ENCODE data around the gene NUDT14. TPM values are rescaled to one million over a fixed set of nuclear protein-coding genes. Genes with fewer than 3 reads are reported as not detected.

Gene NUDT14
- total RNA-seq, 1 experiment from 2014 or later = 37.0 TPM

DNA sequence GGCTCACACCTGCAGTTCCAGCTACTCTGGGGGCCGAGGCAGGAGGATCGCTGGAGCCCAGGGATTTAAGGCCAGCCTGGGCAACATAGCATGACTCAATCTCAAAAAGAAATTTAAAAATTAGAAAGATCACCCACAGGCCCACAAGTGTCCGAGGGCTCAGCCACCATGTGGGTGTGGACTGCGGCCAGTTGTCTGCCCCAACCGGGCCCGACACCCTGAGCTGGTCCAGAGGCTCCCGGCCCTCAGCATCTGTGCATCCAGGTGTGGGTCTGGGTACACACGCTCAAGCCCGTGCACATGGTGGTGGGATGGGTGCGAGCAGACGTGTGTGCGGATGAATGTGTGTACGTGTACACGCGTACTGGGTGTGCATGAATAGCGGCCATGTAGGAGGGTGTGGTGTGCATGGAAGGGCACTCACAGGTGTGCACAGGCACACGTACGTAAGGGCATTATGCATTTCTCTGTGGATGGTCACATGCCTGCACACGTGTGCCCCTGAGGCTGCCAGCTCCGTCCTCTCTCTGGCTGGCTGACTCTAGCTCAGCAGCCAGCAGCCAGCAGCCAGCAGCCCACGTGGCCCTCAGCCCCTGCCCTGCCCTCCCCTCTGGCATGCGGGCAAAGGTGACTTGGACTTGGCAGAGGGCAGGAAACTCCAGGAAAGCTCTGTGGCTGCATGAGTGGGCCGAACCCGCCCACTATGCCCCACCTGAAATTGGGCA is 23.3 kb upstream of the NUDT14 start:
- Histone ChIP-seq H3K4me3 (no peak overlapping the region), H3K4me1 (replicated peaks; ENCODE audit: insufficient read depth) (peaks cover 17% of the 10 kb centered on the region), H3K36me3 (ENCODE audit: low read depth) (no peaks in the 10 kb centered on the region), H4K20me1 (ENCODE audit: insufficient read depth) (no peaks in the 10 kb centered on the region; the same call in 1 of the 2 replicates), H3K9me2 (ENCODE audit: insufficient read depth) (no peaks in the 10 kb centered on the region), H3K27ac (no peak overlapping the region), H3K9me3 (ENCODE audit: insufficient read depth, low read depth) (no peaks in the 10 kb centered on the region), H3K4me2 (peak overlapping the region; percentile 25; the same call in 1 of the 2 replicates), H3K27me3 (ENCODE audit: insufficient read depth, low read depth) (no peaks in the 10 kb centered on the region), H3K79me2 (ENCODE audit: low read depth) (no peaks in the 10 kb centered on the region), H2AFZ (no peak overlapping the region), H3F3A (ENCODE audit: insufficient read depth, low read depth) (0 out of 2 replicates have a peak, but pooled peaks cover 6% of the 10 kb centered on the region)
- ChIA-PET POLR2A (ENCODE audit: unreplicated experiment) (interaction anchor here (0.6 kb wide), 1 partner anchor 44 kb away, joined by 4 read pairs; the partner anchor contains the start of gene BTBD6), CTCF (no interaction called here)
- intact Hi-C loops (cut with micrococcal nuclease; ENCODE audit: unreplicated experiment) = loop anchor here (2.0 to 5.0 kb wide), 3 partner anchors 148 to 278 kb away; no protein-coding TSS in a partner anchor
- TF ChIP-seq, protein P1, sequence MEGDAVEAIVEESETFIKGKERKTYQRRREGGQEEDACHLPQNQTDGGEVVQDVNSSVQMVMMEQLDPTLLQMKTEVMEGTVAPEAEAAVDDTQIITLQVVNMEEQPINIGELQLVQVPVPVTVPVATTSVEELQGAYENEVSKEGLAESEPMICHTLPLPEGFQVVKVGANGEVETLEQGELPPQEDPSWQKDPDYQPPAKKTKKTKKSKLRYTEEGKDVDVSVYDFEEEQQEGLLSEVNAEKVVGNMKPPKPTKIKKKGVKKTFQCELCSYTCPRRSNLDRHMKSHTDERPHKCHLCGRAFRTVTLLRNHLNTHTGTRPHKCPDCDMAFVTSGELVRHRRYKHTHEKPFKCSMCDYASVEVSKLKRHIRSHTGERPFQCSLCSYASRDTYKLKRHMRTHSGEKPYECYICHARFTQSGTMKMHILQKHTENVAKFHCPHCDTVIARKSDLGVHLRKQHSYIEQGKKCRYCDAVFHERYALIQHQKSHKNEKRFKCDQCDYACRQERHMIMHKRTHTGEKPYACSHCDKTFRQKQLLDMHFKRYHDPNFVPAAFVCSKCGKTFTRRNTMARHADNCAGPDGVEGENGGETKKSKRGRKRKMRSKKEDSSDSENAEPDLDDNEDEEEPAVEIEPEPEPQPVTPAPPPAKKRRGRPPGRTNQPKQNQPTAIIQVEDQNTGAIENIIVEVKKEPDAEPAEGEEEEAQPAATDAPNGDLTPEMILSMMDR (conservative IDR thresholded peaks at IDR 0.05) = no peak
- no peak for TF ChIP-seq EZH2 (IDR thresholded peaks at IDR 0.05; ENCODE audit: low read depth)
- peak; percentile 73 to 79 for DNase-seq
- BruUV-seq (replicated peaks) = no TSS peak

DNA sequence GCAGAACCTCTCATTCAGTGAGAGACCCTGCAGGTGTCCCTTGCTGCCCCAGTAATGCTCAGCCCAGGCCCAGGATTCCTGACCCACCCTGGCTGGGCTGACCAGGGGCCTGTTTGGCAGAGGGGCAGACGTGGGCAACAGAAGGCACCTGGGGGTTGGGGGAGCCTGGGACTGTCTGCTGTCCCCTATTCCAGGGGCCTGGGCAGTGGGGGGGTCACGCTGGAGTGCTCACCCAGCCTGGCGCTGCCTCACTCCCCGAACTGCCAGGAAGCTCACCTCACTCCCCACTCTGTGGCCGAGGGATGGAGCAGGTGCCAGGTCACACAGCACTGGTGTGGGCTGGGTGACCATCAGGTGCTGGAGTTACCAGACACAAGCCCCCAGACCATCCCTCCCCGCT is 22.6 kb upstream of the NUDT14 start:
- Histone ChIP-seq H3K4me1 (replicated peaks; ENCODE audit: insufficient read depth) (peaks cover 23% of the 10 kb centered on the region), H3K4me3 (no peak overlapping the region), H4K20me1 (ENCODE audit: insufficient read depth) (no peaks in the 10 kb centered on the region; the same call in 1 of the 2 replicates), H3K9me2 (ENCODE audit: insufficient read depth) (no peaks in the 10 kb centered on the region), H3K36me3 (ENCODE audit: low read depth) (no peaks in the 10 kb centered on the region), H3K27me3 (ENCODE audit: insufficient read depth, low read depth) (no peaks in the 10 kb centered on the region), H3K27ac (no peak overlapping the region), H3K79me2 (ENCODE audit: low read depth) (no peaks in the 10 kb centered on the region), H3K9me3 (ENCODE audit: insufficient read depth, low read depth) (no peaks in the 10 kb centered on the region), H3K4me2 (no peak overlapping the region), H2AFZ (no peak overlapping the region), H3F3A (ENCODE audit: insufficient read depth, low read depth) (0 out of 2 replicates have a peak, but pooled peaks cover 6% of the 10 kb centered on the region)
- ChIA-PET POLR2A (ENCODE audit: unreplicated experiment) (no interaction called here), CTCF (interaction anchor here (1.0 kb wide), 1 partner anchor 113 kb away, joined by 3 read pairs; no protein-coding TSS in a partner anchor)
- BruUV-seq (replicated peaks) = no TSS peak
- intact Hi-C loops (cut with micrococcal nuclease; ENCODE audit: unreplicated experiment) = loop anchor here (2.0 to 5.0 kb wide), 4 partner anchors 77 to 279 kb away; no protein-coding TSS in a partner anchor
- TF ChIP-seq, protein P1 (conservative IDR thresholded peaks at IDR 0.05) = no peak
- TF ChIP-seq EZH2 (IDR thresholded peaks at IDR 0.05; ENCODE audit: low read depth) = no peak
- no peak for DNase-seq

DNA sequence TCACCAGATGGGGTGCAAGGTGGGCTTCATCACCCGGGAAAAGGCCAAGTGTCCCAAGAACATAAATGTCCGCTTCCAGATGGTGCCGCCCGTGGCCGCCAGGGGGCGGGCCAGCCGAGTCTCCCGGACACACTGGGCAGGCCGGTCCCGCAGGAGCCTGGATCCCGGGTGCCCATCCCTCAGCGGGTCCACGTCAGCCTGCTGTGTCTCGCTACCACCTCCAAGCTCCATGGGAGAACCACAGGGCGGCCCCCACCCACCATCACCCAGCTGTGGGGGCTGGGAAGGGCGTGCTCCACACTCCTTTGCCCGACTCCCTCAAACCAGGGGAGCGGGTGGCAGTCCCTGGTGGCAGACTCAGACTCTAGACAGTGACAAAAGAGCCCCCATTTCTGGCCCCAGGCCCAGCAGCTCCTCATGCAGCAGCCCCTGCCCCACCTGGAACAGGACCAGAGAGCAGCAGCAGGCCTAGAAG is 22.0 kb upstream of the NUDT14 start:
- intact Hi-C loops (cut with micrococcal nuclease; ENCODE audit: unreplicated experiment) = loop anchor here (2.0 to 5.0 kb wide), 3 partner anchors 78 to 231 kb away; no protein-coding TSS in a partner anchor
- DNase-seq = peak in 1 of 2 experiments; percentile 67

More for the DNA sequence above, 22.0 kb upstream of the NUDT14 start:
- Histone ChIP-seq H3K4me2 (0 out of 2 replicates have a peak overlapping the region, but pooled peaks have one; percentile 14), H3K9me2 (ENCODE audit: insufficient read depth) (no peaks in the 10 kb centered on the region), H3K36me3 (ENCODE audit: low read depth) (no peaks in the 10 kb centered on the region), H2AFZ (no peak overlapping the region), H3K4me1 (replicated peaks; ENCODE audit: insufficient read depth) (peaks cover 23% of the 10 kb centered on the region), H3K27ac (no peak overlapping the region), H3K9me3 (ENCODE audit: insufficient read depth, low read depth) (no peaks in the 10 kb centered on the region), H3K27me3 (ENCODE audit: insufficient read depth, low read depth) (no peaks in the 10 kb centered on the region), H3K79me2 (ENCODE audit: low read depth) (no peaks in the 10 kb centered on the region), H3K4me3 (no peak overlapping the region), H3F3A (ENCODE audit: insufficient read depth, low read depth) (0 out of 2 replicates have a peak, but pooled peaks cover 6% of the 10 kb centered on the region), H4K20me1 (ENCODE audit: insufficient read depth) (no peaks in the 10 kb centered on the region; the same call in 1 of the 2 replicates)
- ChIA-PET POLR2A (ENCODE audit: unreplicated experiment) (interaction anchor here (0.6 kb wide), 1 partner anchor 45 kb away, joined by 4 read pairs; the partner anchor contains the start of gene BTBD6), CTCF (interaction anchor here (1.0 kb wide), 1 partner anchor 113 kb away, joined by 3 read pairs; no protein-coding TSS in a partner anchor)
- no TSS peak for BruUV-seq (replicated peaks)
- TF ChIP-seq EZH2 (IDR thresholded peaks at IDR 0.05; ENCODE audit: low read depth) = no peak
- TF ChIP-seq, protein P1 (conservative IDR thresholded peaks at IDR 0.05) = peak; percentile 95
